ENCODE measurements around the gene TOMM70.
"Not testable (repeated sequence)": the region's sequence is repeated elsewhere in the genome, so short reads cannot be mapped to it uniquely, and the experiment has no call there.

TOMM70 gene

DNA sequence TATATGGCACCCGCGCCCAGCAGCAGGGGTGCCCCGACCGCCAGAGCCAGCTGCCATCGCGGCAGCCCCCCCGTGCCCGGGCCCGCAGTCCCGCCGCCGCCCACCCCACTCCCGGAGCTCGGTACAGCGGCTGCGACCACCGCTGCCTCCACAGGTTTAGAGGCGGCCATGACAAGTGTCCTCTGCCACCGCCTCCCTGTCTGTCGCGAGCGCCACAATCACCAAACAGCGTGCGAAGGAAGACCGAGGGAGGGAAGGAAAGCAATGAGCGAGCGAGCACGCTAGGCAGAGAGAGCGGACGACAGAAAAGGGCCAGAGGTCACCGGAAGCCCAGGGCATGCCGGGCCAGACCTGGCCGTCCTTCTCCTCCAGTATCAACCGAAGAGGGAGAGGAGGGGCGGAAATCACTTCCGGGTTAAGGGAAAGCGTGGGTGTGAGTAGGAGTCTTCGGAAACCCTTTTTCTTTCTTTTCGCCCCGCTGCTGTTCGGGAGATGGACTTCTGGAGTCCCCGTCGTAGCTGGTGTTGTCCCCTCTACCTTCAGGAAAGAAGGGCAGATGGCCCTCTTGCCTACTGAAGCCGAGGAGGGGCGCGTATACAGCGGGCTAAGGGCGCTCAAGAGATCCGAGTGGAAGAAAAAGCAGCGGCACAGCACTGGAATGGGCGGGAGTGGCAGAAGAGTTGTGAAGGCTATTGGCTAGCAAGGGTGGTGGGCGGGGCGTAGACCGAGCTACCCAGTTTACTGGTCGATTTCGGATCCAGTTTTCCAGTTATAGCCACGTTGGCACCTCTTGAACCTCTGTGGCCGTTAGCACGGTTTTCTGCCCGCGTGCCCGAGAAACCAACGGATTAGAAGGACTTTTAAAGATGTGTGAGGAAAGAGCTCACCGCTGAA, at the start of gene TOMM70, which contains the start of gene LNP1:
Gene TOMM70, minus strand, starts transcription at position 310 of the 894 bp plus-strand sequence. Its CDS starts 140 bp downstream, at position 170.
Gene LNP1, plus strand, starts transcription at position 760 of the 894 bp plus-strand sequence. CDS start 28,191 bp downstream, outside the sequence.
- peak; percentile 98 for DNase-seq

DNA sequence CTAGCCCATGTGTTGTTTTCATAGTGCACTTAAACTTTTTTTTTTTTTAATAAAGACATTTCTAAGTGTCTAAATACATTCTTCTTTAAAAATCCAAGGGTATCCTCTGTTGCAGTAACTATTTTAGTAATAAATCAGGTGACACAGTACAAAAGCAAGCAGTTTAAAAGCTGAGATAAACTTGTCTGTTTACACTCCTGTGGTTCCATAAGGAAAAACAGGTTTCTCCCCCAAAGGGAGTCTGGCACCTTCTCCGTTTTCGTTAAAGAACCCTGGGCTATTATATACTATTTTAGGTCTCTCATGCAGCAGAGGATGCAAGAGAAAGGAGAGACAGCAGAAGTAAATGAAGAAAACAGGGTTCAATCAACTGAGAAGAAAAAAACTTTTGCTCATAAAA, 48.3 kb upstream of the TOMM70 start:
- H3K4me2 ChIP-seq (ENCODE audit: low read depth, low read length), result no peak overlapping the region
- no peaks in the 10 kb centered on the region for H3F3A ChIP-seq (ENCODE audit: insufficient read depth, low read length)
- H3K9me3 ChIP-seq (replicated peaks; ENCODE audit: insufficient read depth, low read length), result no peaks in the 10 kb centered on the region; the same call in 1 of the 2 replicates
- H3K9me2 ChIP-seq (replicated peaks; ENCODE audit: insufficient read depth, low read length), result no peaks in the 10 kb centered on the region
- no peak for TF ChIP-seq EZH2 (optimal IDR thresholded peaks at IDR 0.05; ENCODE audit: low read depth, low read length)
- H4K20me1 ChIP-seq (ENCODE audit: insufficient read depth, low read length), result no peaks in the 10 kb centered on the region
- DNase-seq, result no peak
- H3K4me3 ChIP-seq (ENCODE audit: low read length), result no peak overlapping the region
- H3K36me3 ChIP-seq (replicated peaks; ENCODE audit: insufficient read depth, low read length), result no peaks in the 10 kb centered on the region
- no peak overlapping the region for H3K9ac ChIP-seq (ENCODE audit: low read length)
- no peaks in the 10 kb centered on the region for H3K4me1 ChIP-seq (ENCODE audit: low read length)
- H2AFZ ChIP-seq (ENCODE audit: low read length), result no peak overlapping the region
- H3K27ac ChIP-seq (ENCODE audit: low read length), result no peak overlapping the region
- no peaks in the 10 kb centered on the region for H3K79me2 ChIP-seq (ENCODE audit: low read length)
- no peaks in the 10 kb centered on the region for H3K27me3 ChIP-seq (replicated peaks; ENCODE audit: insufficient read depth, low read length)

More for the DNA sequence above, at the start of gene TOMM70, which contains the start of gene LNP1:
- peaks cover 16% of the 10 kb centered on the region for H3K4me1 ChIP-seq (ENCODE audit: low read length)
- H3K79me2 ChIP-seq (ENCODE audit: low read length), result peaks cover 56% of the 10 kb centered on the region
- peak within 1 kb of the TSS; percentile 86 for H3K4me2 ChIP-seq (ENCODE audit: low read depth, low read length)
- H2AFZ ChIP-seq (ENCODE audit: low read length), result peak within 1 kb of the TSS; percentile 75
- no peaks in the 10 kb centered on the region for H3K36me3 ChIP-seq (replicated peaks; ENCODE audit: insufficient read depth, low read length)
- H3K27me3 ChIP-seq (replicated peaks; ENCODE audit: insufficient read depth, low read length), result no peaks in the 10 kb centered on the region
- peak within 1 kb of the TSS; percentile 81 for H3K27ac ChIP-seq (ENCODE audit: low read length)
- peak within 1 kb of the TSS; percentile 92 for H3K4me3 ChIP-seq (ENCODE audit: low read length)
- TF ChIP-seq EZH2phosphoT487 (IDR thresholded peaks at IDR 0.05; ENCODE audit: low read length), result no peak
- TF ChIP-seq, protein P1, sequence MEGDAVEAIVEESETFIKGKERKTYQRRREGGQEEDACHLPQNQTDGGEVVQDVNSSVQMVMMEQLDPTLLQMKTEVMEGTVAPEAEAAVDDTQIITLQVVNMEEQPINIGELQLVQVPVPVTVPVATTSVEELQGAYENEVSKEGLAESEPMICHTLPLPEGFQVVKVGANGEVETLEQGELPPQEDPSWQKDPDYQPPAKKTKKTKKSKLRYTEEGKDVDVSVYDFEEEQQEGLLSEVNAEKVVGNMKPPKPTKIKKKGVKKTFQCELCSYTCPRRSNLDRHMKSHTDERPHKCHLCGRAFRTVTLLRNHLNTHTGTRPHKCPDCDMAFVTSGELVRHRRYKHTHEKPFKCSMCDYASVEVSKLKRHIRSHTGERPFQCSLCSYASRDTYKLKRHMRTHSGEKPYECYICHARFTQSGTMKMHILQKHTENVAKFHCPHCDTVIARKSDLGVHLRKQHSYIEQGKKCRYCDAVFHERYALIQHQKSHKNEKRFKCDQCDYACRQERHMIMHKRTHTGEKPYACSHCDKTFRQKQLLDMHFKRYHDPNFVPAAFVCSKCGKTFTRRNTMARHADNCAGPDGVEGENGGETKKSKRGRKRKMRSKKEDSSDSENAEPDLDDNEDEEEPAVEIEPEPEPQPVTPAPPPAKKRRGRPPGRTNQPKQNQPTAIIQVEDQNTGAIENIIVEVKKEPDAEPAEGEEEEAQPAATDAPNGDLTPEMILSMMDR (IDR thresholded peaks at IDR 0.05; ENCODE audit: low read length), result no peak
- H4K20me1 ChIP-seq (ENCODE audit: insufficient read depth, low read length), result peaks cover 7% of the 10 kb centered on the region; the same call in 1 of the 2 replicates
- H3K9ac ChIP-seq (ENCODE audit: low read length), result peak within 1 kb of the TSS; percentile 80
- no peaks in the 10 kb centered on the region for H3K9me3 ChIP-seq (replicated peaks; ENCODE audit: insufficient read depth, low read length)
- no peaks in the 10 kb centered on the region for H3K9me2 ChIP-seq (replicated peaks; ENCODE audit: insufficient read depth, low read length)
- H3F3A ChIP-seq (ENCODE audit: insufficient read depth, low read length), result peaks cover 6% of the 10 kb centered on the region

DNA sequence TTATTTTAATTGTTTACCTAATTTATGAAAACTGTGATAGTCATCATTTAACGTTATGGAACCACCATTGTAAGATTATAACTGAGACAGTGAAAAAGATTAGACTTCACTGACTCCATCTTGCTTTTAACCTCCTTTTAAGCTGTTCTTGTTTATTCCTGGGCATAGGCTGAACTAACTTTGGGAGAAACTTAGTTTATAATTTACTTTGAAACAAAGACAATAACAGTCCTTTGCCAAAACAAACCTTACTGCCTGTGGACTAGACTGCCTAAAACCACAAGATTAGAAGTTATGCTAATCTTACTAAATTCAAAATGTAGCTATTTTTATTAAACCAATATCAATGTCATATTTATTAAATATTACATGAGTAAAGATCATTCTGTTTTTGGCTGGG, 47.2 kb upstream of the TOMM70 start:
- H3K27me3 ChIP-seq (replicated peaks; ENCODE audit: insufficient read depth, low read length), result no peaks in the 10 kb centered on the region
- H3K9me3 ChIP-seq (replicated peaks; ENCODE audit: insufficient read depth, low read length), result no peaks in the 10 kb centered on the region; the same call in 1 of the 2 replicates
- H3K4me1 ChIP-seq (ENCODE audit: low read length), result no peaks in the 10 kb centered on the region
- H2AFZ ChIP-seq (ENCODE audit: low read length), result no peak overlapping the region
- H3K4me2 ChIP-seq (ENCODE audit: low read depth, low read length), result no peak overlapping the region
- no peak overlapping the region for H3K4me3 ChIP-seq (ENCODE audit: low read length)
- H3K9me2 ChIP-seq (replicated peaks; ENCODE audit: insufficient read depth, low read length), result no peaks in the 10 kb centered on the region
- TF ChIP-seq EZH2 (optimal IDR thresholded peaks at IDR 0.05; ENCODE audit: low read depth, low read length) (no peak), EZH2phosphoT487 (IDR thresholded peaks at IDR 0.05; ENCODE audit: low read length) (no peak)
- TF ChIP-seq, protein P1 (IDR thresholded peaks at IDR 0.05; ENCODE audit: low read length), result no peak
- H3K27ac ChIP-seq (ENCODE audit: low read length), result no peak overlapping the region
- H3K36me3 ChIP-seq (replicated peaks; ENCODE audit: insufficient read depth, low read length), result no peaks in the 10 kb centered on the region
- DNase-seq, result no peak
- H3K9ac ChIP-seq (ENCODE audit: low read length), result no peak overlapping the region
- H3F3A ChIP-seq (ENCODE audit: insufficient read depth, low read length), result no peaks in the 10 kb centered on the region
- H4K20me1 ChIP-seq (ENCODE audit: insufficient read depth, low read length), result no peaks in the 10 kb centered on the region
- no peaks in the 10 kb centered on the region for H3K79me2 ChIP-seq (ENCODE audit: low read length)

DNA sequence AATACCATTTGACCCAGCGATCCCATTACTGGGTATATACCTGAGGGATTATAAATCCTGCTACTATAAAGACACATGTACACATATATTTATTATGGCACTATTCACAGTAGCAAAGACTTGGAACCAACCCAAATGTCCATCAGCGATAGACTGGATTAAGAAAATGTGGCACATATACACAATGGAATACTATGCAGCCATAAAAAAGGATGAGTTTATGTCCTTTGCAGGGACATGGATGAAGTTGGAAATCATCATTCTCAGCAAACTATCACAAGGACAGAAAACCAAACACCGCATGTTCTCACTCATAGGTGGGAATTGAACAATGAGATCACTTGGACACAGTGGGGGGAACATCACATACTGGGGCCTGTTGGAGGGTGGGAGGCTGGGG, 46.2 kb upstream of the TOMM70 start:
- not testable (repeated sequence) for H2AFZ ChIP-seq (ENCODE audit: low read length); H3K9me2 ChIP-seq (replicated peaks; ENCODE audit: insufficient read depth, low read length); H4K20me1 ChIP-seq (ENCODE audit: insufficient read depth, low read length); DNase-seq; H3K4me1 ChIP-seq (ENCODE audit: low read length); H3K9ac ChIP-seq (ENCODE audit: low read length); H3K4me2 ChIP-seq (ENCODE audit: low read depth, low read length); H3K79me2 ChIP-seq (ENCODE audit: low read length); H3F3A ChIP-seq (ENCODE audit: insufficient read depth, low read length); H3K9me3 ChIP-seq (replicated peaks; ENCODE audit: insufficient read depth, low read length); H3K27ac ChIP-seq (ENCODE audit: low read length); H3K27me3 ChIP-seq (replicated peaks; ENCODE audit: insufficient read depth, low read length); H3K36me3 ChIP-seq (replicated peaks; ENCODE audit: insufficient read depth, low read length); H3K4me3 ChIP-seq (ENCODE audit: low read length)
